Measurements from ENCODE around the gene TIMM22.

DNA sequence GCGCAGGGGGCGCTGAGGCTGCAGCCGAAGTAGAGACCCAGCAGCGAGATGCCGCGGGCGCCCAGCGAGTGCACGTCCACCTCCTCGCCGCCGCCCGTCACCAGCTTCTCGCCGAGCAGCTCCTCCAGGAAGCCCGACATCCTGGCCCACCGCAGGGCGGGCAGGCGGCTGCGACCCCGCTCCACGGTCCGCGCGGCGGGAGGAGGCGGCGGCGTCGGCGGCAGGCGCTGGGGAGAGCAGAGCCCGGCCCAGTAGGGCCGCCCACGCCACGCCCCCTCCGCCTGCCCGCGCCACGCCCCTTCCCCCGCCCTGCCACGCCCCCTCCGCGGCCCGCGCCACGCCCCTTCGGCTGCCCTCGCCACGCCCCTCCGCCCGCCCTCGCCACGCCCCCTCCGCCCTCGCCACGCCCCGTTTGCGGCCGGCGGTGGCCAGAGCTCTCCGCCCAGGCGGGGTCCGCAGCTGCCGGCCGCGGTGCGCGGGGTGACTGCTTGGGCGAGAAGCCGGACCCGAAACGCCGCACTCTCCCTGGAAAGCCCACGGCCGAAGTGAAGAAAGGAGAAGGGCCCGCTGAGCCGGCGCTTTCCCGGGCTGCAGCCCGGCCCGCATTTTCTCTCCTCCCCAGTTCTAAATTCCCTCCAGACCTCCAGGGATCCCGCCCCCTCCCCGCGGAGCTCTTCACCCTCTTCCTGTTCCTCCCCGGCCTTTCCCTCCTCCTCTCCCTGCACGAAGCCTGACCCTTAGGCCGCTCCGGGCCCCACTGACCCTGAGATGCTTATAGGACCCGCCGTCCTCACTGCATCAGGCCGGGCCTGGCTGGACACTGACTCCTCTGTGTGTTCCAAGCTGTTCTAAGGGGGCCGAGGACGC is 17.2 kb upstream of the TIMM22 start, which contains the start of gene NXN:
- TF ChIP-seq CTCF (IDR thresholded peaks at IDR 0.05; ENCODE audit: low read depth, low read length, poor library complexity, severe bottlenecking) (no peak), EZH2phosphoT487 (IDR thresholded peaks at IDR 0.05; ENCODE audit: borderline replicate concordance, low read length) (no peak)
